ENCODE measurements around the gene ARID4B. TPM values are rescaled to one million over a fixed set of nuclear protein-coding genes. Genes with fewer than 3 reads are reported as not detected.

ARID4B gene
- total and polyA plus RNA-seq, 2 of the 13 experiments (the other 11 are each of a cell fraction or from before 2014, with no cell fraction given): 9.7 to 24.6 TPM

GRCh38 chr1:235299169-235299858, 28.7 kb downstream of the ARID4B start:
- 54% methylated on average over 10 of the region's 10 CpGs for WGBS (ENCODE audit: low lambda C conversion rate)
- POLR2A ChIA-PET: interaction anchor here (0.8 to 1.0 kb wide), 2 partner anchors 28 to 68 kb away, joined by 3 read pairs; partner anchors contain the start of genes ARID4B and TBCE
- CTCF ChIA-PET (ENCODE audit: low intra/inter-chr PET ratio, low total read pairs): no interaction called here
- no peaks in the 10 kb centered on the region for H3K9me3 ChIP-seq (ENCODE audit: low read length)
- peak overlapping the region; percentile 11 for H3K4me2 ChIP-seq (ENCODE audit: low read depth, low read length)
- no peak for FAIRE-seq
- no peak; the same call in 2 of the 3 replicates for ATAC-seq
- in situ Hi-C loops (cut with HindIII; ENCODE audit: extremely low pct_ligation_motif_present, low pct_unique_long_range_greater_than_20kb): no loop called here
- intact Hi-C loops (cut with micrococcal nuclease; ENCODE audit: unreplicated experiment): no loop called here
- H4K20me1 ChIP-seq (ENCODE audit: insufficient read depth, low read length): peaks cover 46% of the 10 kb centered on the region
- peak overlapping the region; percentile 3; the same call in 1 of the 2 replicates for H3K9ac ChIP-seq (ENCODE audit: insufficient read depth, low read depth, low read length)
- peaks cover 92% of the 10 kb centered on the region for H3K79me2 ChIP-seq (ENCODE audit: insufficient read depth, low read length)
- H3K4me1 ChIP-seq (ENCODE audit: insufficient read depth, low read length): peaks cover 78% of the 10 kb centered on the region
- no peaks in the 10 kb centered on the region for H3K36me3 ChIP-seq (replicated peaks in 1 of 2; ENCODE audit: control insufficient read depth in 1 of 2, insufficient read depth in 2 of 2, low read length in 2 of 2)
- H3K27ac ChIP-seq (ENCODE audit: extremely low read length, insufficient read depth, low read length): peak overlapping the region; percentile 46
- no peak overlapping the region for H2AFZ ChIP-seq (ENCODE audit: low read length)
- BruUV-seq (replicated peaks): TSS peak; percentile 25
- no peak overlapping the region for H3K4me3 ChIP-seq (replicated peaks in 1 of 3; ENCODE audit: insufficient read depth in 1 of 3, low read depth in 2 of 3, low read length in 3 of 3)
- TF ChIP-seq ZFX (CRISPR knock-in tag; IDR thresholded peaks at IDR 0.05; ENCODE audit: low read depth) (no peak), DR1 (CRISPR knock-in tag; IDR thresholded peaks at IDR 0.05) (no peak), ZKSCAN1 (IDR thresholded peaks at IDR 0.05; ENCODE audit: low read length) (no peak), POLR2AphosphoS5 (IDR thresholded peaks at IDR 0.05; ENCODE audit: low read depth, low read length) (no peak), KLF6 (CRISPR knock-in tag; IDR thresholded peaks at IDR 0.05) (no peak), RORA (CRISPR knock-in tag; IDR thresholded peaks at IDR 0.05) (no peak), ZNF30 (CRISPR knock-in tag; IDR thresholded peaks at IDR 0.05) (no peak), ZNF558 (CRISPR knock-in tag; IDR thresholded peaks at IDR 0.05; ENCODE audit: borderline replicate concordance) (no peak), ZBTB7A (CRISPR knock-in tag; IDR thresholded peaks at IDR 0.05) (no peak), HOXA3 (CRISPR knock-in tag; IDR thresholded peaks at IDR 0.05) (no peak), ZNF891 (CRISPR knock-in tag; IDR thresholded peaks at IDR 0.05) (no peak), HOXD1 (CRISPR knock-in tag; IDR thresholded peaks at IDR 0.05) (no peak), ZXDC (CRISPR knock-in tag; IDR thresholded peaks at IDR 0.05) (no peak), ZFP36L2 (CRISPR knock-in tag; IDR thresholded peaks at IDR 0.05) (no peak)
- TF ChIP-seq, protein P1, sequence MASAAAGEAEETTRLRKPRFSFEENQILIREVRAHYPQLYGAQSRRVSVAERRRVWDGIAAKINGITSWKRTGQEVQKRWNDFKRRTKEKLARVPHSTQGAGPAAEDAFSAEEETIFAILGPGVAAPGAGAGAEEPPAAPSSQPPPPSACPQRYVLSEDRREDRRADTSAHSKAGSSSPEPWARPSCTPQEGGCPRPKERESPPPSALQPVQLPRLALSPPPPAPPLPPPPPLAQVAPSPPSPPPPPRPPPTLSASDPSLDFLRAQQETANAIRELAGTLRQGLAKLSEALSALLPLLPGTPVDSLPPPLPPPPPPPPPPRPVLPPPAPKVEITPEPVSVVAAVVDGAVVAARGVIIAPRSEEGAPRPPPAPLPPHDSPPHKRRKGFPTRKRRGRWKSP (CRISPR knock-in tag; IDR thresholded peaks at IDR 0.05): no peak
- no peak for DNase-seq (ENCODE audit: low spot score)
- H3K27me3 ChIP-seq (ENCODE audit: control insufficient read depth in 1 of 2, insufficient read depth in 2 of 2, low read length in 2 of 2): no peaks in the 10 kb centered on the region

Data from HepG2 (cell line).